ENCODE results near the gene DTNA.

- TF ChIP-seq POLR2AphosphoS5 (IDR thresholded peaks at IDR 0.05) (no peak), CTCF (IDR thresholded peaks at IDR 0.05) (no peak)
Measured at GRCh38 chr18:34789768-34790344, 79.8 kb downstream of the DTNA start.

Data from prostate gland (tissue), 2 donors.